Endothelial cell (in vitro differentiated cells): ENCODE results near the gene TSPYL1. TPM values are rescaled to one million over a fixed set of nuclear protein-coding genes. Genes with fewer than 3 reads are reported as not detected.

Experiments used
- DNase-seq: peaks from one replicate; pipeline ENCODE4 v3.0.0; 2021; ENCODE audit warnings: low spot score
- H3K27ac Mint-ChIP-seq: one replicate; pipeline ENCODE4 v1.8.0; 2021; ENCODE audit warnings: mixed read lengths, inconsistent platforms; ENCODE audit not compliant: unreplicated experiment
- H3K27me3 Mint-ChIP-seq: one replicate; pipeline ENCODE4 v1.8.0; 2021; ENCODE audit warnings: mild to moderate bottlenecking, moderate library complexity, mixed read lengths, inconsistent platforms; ENCODE audit not compliant: unreplicated experiment
- H3K36me3 Mint-ChIP-seq: one replicate; pipeline ENCODE4 v1.8.0; 2021; ENCODE audit warnings: mild to moderate bottlenecking, low read depth, mixed read lengths, inconsistent platforms; ENCODE audit not compliant: unreplicated experiment
- H3K4me1 Mint-ChIP-seq: one replicate; pipeline ENCODE4 v1.8.0; 2021; ENCODE audit warnings: mild to moderate bottlenecking, mixed read lengths, inconsistent platforms; ENCODE audit not compliant: unreplicated experiment
- H3K4me3 Mint-ChIP-seq: one replicate; pipeline ENCODE4 v1.8.0; 2021; ENCODE audit warnings: mild to moderate bottlenecking, mixed read lengths, inconsistent platforms; ENCODE audit not compliant: unreplicated experiment
- H3K9me3 Mint-ChIP-seq: one replicate; pipeline ENCODE4 v1.8.0; 2021; ENCODE audit warnings: mixed read lengths, inconsistent platforms; ENCODE audit not compliant: unreplicated experiment
- CTCF ChIP-seq: fragments of 200-600 bp; sonication (generic); IDR thresholded peaks from one replicate; pipeline ENCODE4 v1.5.0; 2021; ENCODE audit warnings: antibody characterized with exemption; ENCODE audit not compliant: unreplicated experiment
- total RNA-seq: library from RNA; stranded (reverse); fragmentation: NEBNext Ultra II Directional; extraction: Animal tissue kit (Norgen Biotek cat#: 25700); gene quantifications from one replicate; pipeline ENCODE4 v1.2.1, GENCODE V29; 2021; ENCODE audit not compliant: unreplicated experiment

Gene TSPYL1
- total RNA-seq, 1 donor from 2014 or later = 76.4 TPM

- DNase-seq = no peak
- peaks cover 2% of the 10 kb centered on the region for H3K27me3 Mint-ChIP-seq
- no peaks in the 10 kb centered on the region for H3K9me3 Mint-ChIP-seq
- peaks cover 4% of the 10 kb centered on the region for H3K36me3 Mint-ChIP-seq
- TF ChIP-seq CTCF = no peak
- no peaks in the 10 kb centered on the region for H3K4me1 Mint-ChIP-seq
- H3K4me3 Mint-ChIP-seq = no peak overlapping the region
- H3K27ac Mint-ChIP-seq = no peak overlapping the region
Observed at GRCh38 chr6:116239256-116239655, 40.5 kb downstream of the TSPYL1 start.

GRCh38 chr6:116238083-116238482 is 41.6 kb downstream of the TSPYL1 start:
- DNase-seq = no peak
- H3K27ac Mint-ChIP-seq = peak overlapping the region; percentile 8
- H3K4me3 Mint-ChIP-seq = no peak overlapping the region
- H3K27me3 Mint-ChIP-seq = peaks cover 2% of the 10 kb centered on the region
- no peak for TF ChIP-seq CTCF
- H3K4me1 Mint-ChIP-seq = no peaks in the 10 kb centered on the region
- no peaks in the 10 kb centered on the region for H3K9me3 Mint-ChIP-seq
- H3K36me3 Mint-ChIP-seq = peaks cover 3% of the 10 kb centered on the region

GRCh38 chr6:116234689-116235088 is 45.0 kb downstream of the TSPYL1 start:
- H3K36me3 Mint-ChIP-seq = peaks cover 3% of the 10 kb centered on the region
- peaks cover 2% of the 10 kb centered on the region for H3K27me3 Mint-ChIP-seq
- no peaks in the 10 kb centered on the region for H3K9me3 Mint-ChIP-seq
- H3K27ac Mint-ChIP-seq = no peak overlapping the region
- TF ChIP-seq CTCF = no peak
- DNase-seq = no peak
- no peak overlapping the region for H3K4me3 Mint-ChIP-seq
- no peaks in the 10 kb centered on the region for H3K4me1 Mint-ChIP-seq

- peak; percentile 82 for DNase-seq
- H3K4me3 Mint-ChIP-seq = peak overlapping the region; percentile 34
- peak overlapping the region; percentile 86 for H3K27ac Mint-ChIP-seq
Observed at GRCh38 chr6:116229287-116229913, 50.3 kb downstream of the TSPYL1 start.

More at GRCh38 chr6:116229287-116229913, 50.3 kb downstream of the TSPYL1 start:
- Mint-ChIP-seq H3K27me3 (no peaks in the 10 kb centered on the region), H3K9me3 (no peaks in the 10 kb centered on the region), H3K36me3 (peaks cover 4% of the 10 kb centered on the region), H3K4me1 (no peaks in the 10 kb centered on the region)
- TF ChIP-seq CTCF = no peak

Other genes with a start within 250 kb of the TSPYL1 start
- gene FRK, start 219.0 kb downstream of the TSPYL1 start, total RNA-seq = 0.08 TPM
- 33.9 TPM for gene NT5DC1, start 179.1 kb downstream of the TSPYL1 start, total RNA-seq
- gene COL10A1, start 153.8 kb downstream of the TSPYL1 start, total RNA-seq = not detected
- 21.1 TPM for gene TSPYL4, start 25.9 kb downstream of the TSPYL1 start, total RNA-seq
- 26.5 TPM for gene DSE, start 91.0 kb upstream of the TSPYL1 start, total RNA-seq
- 1.3 TPM for gene CALHM6, start 181.4 kb upstream of the TSPYL1 start, total RNA-seq
- gene CALHM5, start 231.7 kb upstream of the TSPYL1 start, total RNA-seq = 7.2 TPM